OCI-LY3 (cell line): ENCODE measurements around the gene MGAT3.
A peak's percentile ranks its signal among the peaks of the same experiment; 100 is the strongest.

Source experiments
- H2AFZ ChIP-seq: fragments of 200-600, 300-600 bp; shearing (Covaris generic); 2 replicates; pipeline ENCODE4 v1.6.0; 2014; ENCODE audit warnings: antibody characterized with exemption, low read depth, low read length
- H3K27ac ChIP-seq: fragments of 200-600, 300-600 bp; sonication (generic); 2 replicates; pipeline ENCODE4 v1.5.1; 2014; ENCODE audit warnings: mild to moderate bottlenecking, low read length, moderate library complexity, mixed read lengths
- H3K27me3 ChIP-seq: fragments of 200-600, 300-600 bp; sonication (generic); 2 replicates; pipeline ENCODE4 v1.6.1; 2014; ENCODE audit warnings: low read depth, low read length, mixed read lengths
- H3K36me3 ChIP-seq: fragments of 200-600, 300-600 bp; sonication (generic); replicated peaks from 2 replicates; pipeline ENCODE3; 2014; ENCODE audit warnings: low read depth, low read length, mixed read lengths
- H3K4me1 ChIP-seq: fragments of 300-600, 200-600 bp; sonication (generic); 2 replicates; pipeline ENCODE4 v1.6.1; 2014; ENCODE audit warnings: low read length, mixed read lengths
- H3K4me2 ChIP-seq: fragments of 200-600, 300-600 bp; sonication (generic); 2 replicates; pipeline ENCODE4 v1.6.1; 2014; ENCODE audit warnings: low read length, mixed read lengths
- H3K4me3 ChIP-seq: fragments of 300-600, 200-600 bp; sonication (generic); 2 replicates; pipeline ENCODE4 v1.5.1; 2014; ENCODE audit warnings: antibody characterized with exemption, mild to moderate bottlenecking, low read length, moderate library complexity
- H3K79me2 ChIP-seq: fragments of 300-600, 200-600 bp; shearing (Covaris generic); 2 replicates; pipeline ENCODE4 v1.6.1; 2014; ENCODE audit warnings: mild to moderate bottlenecking, low read length, mixed read lengths
- H3K9ac ChIP-seq: fragments of 300-600, 200-600 bp; shearing (Covaris generic); 2 replicates; pipeline ENCODE4 v1.6.0; 2014; ENCODE audit warnings: mild to moderate bottlenecking, low read length, moderate library complexity
- H3K9me3 ChIP-seq: fragments of 200-600, 300-600 bp; shearing (Covaris generic); 2 replicates; pipeline ENCODE4 v1.6.1; 2014; ENCODE audit warnings: low read length, mixed read lengths; ENCODE audit not compliant: insufficient read depth
- H4K20me1 ChIP-seq: fragments of 200-600, 300-600 bp; sonication (generic); 2 replicates; pipeline ENCODE4 v1.6.1; 2016; ENCODE audit warnings: low read length, mixed read lengths; ENCODE audit not compliant: insufficient read depth
- EZH2phosphoT487 ChIP-seq: fragments of 200-600 bp; shearing (Covaris generic); IDR thresholded peaks from 2 replicates; pipeline ENCODE4 v1.6.1; 2018; ENCODE audit warnings: antibody characterized with exemption, mixed run types, low read depth
- TF ChIP-seq, protein P1 (sequence below): fragments of 200-600, 300-600 bp; sonication (generic); IDR thresholded peaks from 2 replicates; pipeline ENCODE4 v1.5.1; 2014; ENCODE audit warnings: antibody characterized with exemption, low read length, low read depth

The MGAT3 gene

DNA sequence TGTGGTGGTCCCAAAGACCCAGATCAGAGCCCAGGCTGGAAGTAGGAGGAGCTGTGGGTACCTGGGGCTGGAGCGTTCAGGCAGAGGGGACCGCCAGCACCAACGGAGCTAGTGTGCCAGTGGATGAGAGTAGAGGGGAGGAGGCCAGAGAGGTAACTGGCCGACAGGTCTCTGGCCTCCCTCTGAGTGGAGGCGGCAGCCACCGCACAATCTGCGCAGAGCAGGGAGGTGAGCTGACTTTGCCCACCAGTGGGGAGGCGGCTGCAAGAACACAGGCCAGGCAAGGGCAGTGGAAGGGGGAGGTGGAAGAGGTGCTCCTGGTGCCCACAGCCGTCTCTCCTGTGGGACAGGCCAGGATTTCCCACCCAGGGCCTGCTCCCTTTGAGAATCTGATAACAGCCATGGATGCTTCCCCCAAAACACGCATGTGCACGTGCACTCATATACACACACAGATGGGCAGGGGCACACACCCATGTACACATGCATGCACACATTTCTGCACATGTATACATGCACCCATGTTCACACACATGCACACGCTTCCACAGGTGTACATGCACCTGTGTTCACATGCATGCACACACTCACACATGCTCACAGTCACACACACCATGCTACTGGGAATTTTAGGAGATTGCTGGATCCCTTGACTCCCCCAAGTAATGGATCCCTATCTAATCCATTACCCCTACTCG lies 6.4 kb upstream of the MGAT3 start:
- peak overlapping the region; percentile 98 for H3K27ac ChIP-seq
- peak overlapping the region; percentile 85 for H3K4me3 ChIP-seq
- H3K4me2 ChIP-seq = peak overlapping the region; percentile 95
- H2AFZ ChIP-seq = no peak overlapping the region
- H3K27me3 ChIP-seq = no peaks in the 10 kb centered on the region
- H3K79me2 ChIP-seq = peaks cover 96% of the 10 kb centered on the region
- peaks cover 85% of the 10 kb centered on the region for H3K4me1 ChIP-seq
- H3K36me3 ChIP-seq = peaks cover 62% of the 10 kb centered on the region
- H3K9ac ChIP-seq = peak overlapping the region; percentile 97; the same call in 1 of the 2 replicates
- peaks cover 65% of the 10 kb centered on the region for H4K20me1 ChIP-seq
- H3K9me3 ChIP-seq = no peaks in the 10 kb centered on the region
- TF ChIP-seq, protein P1, sequence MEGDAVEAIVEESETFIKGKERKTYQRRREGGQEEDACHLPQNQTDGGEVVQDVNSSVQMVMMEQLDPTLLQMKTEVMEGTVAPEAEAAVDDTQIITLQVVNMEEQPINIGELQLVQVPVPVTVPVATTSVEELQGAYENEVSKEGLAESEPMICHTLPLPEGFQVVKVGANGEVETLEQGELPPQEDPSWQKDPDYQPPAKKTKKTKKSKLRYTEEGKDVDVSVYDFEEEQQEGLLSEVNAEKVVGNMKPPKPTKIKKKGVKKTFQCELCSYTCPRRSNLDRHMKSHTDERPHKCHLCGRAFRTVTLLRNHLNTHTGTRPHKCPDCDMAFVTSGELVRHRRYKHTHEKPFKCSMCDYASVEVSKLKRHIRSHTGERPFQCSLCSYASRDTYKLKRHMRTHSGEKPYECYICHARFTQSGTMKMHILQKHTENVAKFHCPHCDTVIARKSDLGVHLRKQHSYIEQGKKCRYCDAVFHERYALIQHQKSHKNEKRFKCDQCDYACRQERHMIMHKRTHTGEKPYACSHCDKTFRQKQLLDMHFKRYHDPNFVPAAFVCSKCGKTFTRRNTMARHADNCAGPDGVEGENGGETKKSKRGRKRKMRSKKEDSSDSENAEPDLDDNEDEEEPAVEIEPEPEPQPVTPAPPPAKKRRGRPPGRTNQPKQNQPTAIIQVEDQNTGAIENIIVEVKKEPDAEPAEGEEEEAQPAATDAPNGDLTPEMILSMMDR = no peak
- no peak for TF ChIP-seq EZH2phosphoT487

DNA sequence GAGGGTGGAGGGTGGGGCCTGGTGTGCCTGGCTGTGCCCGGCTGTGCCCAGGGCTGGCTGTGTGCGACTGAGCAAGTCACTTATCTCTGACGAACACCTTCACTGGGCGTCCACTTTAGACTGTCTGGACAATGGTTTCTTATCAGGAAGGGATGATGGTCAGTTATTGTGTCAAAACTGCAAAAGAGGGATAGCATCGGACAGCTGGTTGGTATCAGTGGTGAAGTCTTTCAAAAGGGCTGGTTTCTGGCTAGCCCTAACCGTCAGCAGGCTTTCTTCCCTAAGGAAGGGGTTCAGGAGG lies 4.1 kb upstream of the MGAT3 start:
- H3K4me3 ChIP-seq = 0 out of 2 replicates have a peak overlapping the region, but pooled peaks have one; percentile 0
- no peak overlapping the region; the same call in 1 of the 2 replicates for H3K9ac ChIP-seq
- peaks cover 96% of the 10 kb centered on the region for H3K79me2 ChIP-seq
- peaks cover 70% of the 10 kb centered on the region for H3K36me3 ChIP-seq
- no peak for TF ChIP-seq EZH2phosphoT487
- TF ChIP-seq, protein P1 = no peak
- H3K9me3 ChIP-seq = no peaks in the 10 kb centered on the region
- no peak overlapping the region for H2AFZ ChIP-seq
- no peaks in the 10 kb centered on the region for H3K27me3 ChIP-seq
- peak overlapping the region; percentile 35 for H3K4me2 ChIP-seq
- peaks cover 74% of the 10 kb centered on the region for H4K20me1 ChIP-seq
- peak overlapping the region; percentile 56 for H3K27ac ChIP-seq
- H3K4me1 ChIP-seq = peaks cover 83% of the 10 kb centered on the region

DNA sequence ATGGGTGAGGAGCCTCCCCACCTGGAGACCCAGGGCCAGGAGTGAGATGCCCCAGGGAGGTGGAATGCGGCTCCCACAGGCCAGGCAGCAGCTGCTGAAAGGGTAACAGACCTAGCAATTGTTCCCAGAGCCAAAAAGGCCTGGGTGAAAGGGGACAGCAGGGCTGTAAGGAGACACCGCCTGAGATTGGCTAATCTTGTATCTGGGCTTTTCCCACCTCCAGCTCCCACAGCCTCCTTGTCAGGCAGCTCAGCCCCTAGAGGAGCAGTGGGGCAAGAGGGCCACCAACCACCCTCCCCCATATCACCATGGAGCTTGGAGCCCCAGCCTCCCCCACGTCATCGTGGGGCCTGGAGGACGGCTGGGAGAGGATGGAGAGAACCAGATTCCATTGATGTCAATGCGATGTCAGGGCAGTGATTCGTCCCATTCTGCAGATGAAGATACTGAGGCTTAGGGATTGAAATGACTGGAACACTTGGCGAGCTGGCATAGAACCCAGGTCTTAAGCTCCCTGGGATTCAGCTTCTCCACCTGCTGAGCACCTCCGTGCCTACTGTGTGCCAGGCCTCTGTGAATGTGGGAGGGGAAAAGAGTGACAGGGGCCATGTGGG lies 2.9 kb upstream of the MGAT3 start:
- Histone ChIP-seq H3K4me1 (peaks cover 76% of the 10 kb centered on the region), H3K27me3 (no peaks in the 10 kb centered on the region), H3K36me3 (peaks cover 63% of the 10 kb centered on the region), H4K20me1 (peaks cover 69% of the 10 kb centered on the region), H2AFZ (no peak overlapping the region), H3K9me3 (no peaks in the 10 kb centered on the region), H3K9ac (no peak overlapping the region), H3K4me2 (peak overlapping the region; percentile 29), H3K4me3 (no peak overlapping the region), H3K27ac (peak overlapping the region; percentile 48), H3K79me2 (peaks cover 96% of the 10 kb centered on the region)
- TF ChIP-seq, protein P1 = no peak
- no peak for TF ChIP-seq EZH2phosphoT487

DNA sequence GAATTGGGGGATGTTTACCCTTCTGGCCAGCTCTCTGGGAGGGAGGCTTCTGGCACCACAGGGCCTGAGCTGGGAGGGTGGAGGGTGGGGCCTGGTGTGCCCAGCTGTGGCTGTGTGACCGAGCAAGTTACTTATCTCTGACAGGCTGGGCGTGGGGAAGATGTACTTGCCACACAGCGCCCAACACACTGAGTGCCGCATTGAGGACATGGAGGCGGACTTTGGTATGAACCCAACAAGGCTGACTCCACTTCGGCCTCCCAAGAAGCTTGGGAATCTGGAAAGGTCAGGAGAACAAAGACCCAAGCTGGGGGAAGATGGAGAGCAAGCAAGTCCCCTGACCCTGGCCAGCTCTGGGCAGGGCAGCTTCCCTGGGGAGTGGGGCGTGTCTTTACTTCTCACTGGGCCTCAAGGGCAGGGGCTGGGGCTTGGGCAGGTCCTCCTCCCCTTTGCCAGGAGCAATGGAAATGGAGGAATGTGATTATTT lies 2.4 kb upstream of the MGAT3 start:
- Histone ChIP-seq H3K27ac (peak overlapping the region; percentile 48), H4K20me1 (peaks cover 63% of the 10 kb centered on the region), H3K79me2 (peaks cover 96% of the 10 kb centered on the region), H3K9me3 (no peaks in the 10 kb centered on the region), H3K9ac (no peak overlapping the region), H3K4me1 (peaks cover 76% of the 10 kb centered on the region), H3K4me3 (no peak overlapping the region), H2AFZ (no peak overlapping the region), H3K27me3 (no peaks in the 10 kb centered on the region), H3K36me3 (peaks cover 57% of the 10 kb centered on the region), H3K4me2 (peak overlapping the region; percentile 29; the same call in 1 of the 2 replicates)
- TF ChIP-seq, protein P1 = no peak
- TF ChIP-seq EZH2phosphoT487 = no peak
